ENCODE results near the gene PAFAH2. TPM values are rescaled to one million over a fixed set of nuclear protein-coding genes. Genes with fewer than 3 reads are reported as not detected.

The PAFAH2 gene
- total RNA-seq, 6 donors from 2014 or later = 12.6 to 20.1 (median 15.1) TPM

DNA sequence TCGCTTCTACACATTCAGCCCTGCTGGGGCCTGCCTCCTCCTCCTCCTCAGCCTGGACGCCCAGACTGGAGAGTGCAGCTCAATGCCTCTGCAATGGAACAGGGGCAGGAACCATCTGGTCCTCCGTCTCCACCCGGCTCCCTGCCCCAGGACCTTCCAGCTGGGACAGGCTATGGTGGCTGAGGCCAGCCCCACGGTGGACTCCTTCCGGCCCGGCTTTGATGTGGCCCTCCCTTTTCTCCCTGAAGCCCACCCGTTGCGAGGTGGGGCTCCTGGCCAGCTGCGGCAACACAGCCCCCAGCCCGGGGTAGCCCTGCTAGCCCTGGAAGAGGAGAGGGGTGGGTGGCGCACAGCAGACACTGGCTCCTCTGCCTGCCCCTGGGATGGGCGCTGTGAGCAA, 25.1 kb upstream of the PAFAH2 start:
- WGBS, 2 donors = 96% methylated on average over 5 of the region's 13 CpGs; no CpG with 5 or more reads in 1 of the 2 donors
- H3K4me1 ChIP-seq = no peaks in the 10 kb centered on the region
- ATAC-seq (ENCODE audit: low FRiP score in 2 of 2) (no peak), DNase-seq (peak in 1 of 2 donors; percentile 70)
- no peak overlapping the region for H3K4me3 ChIP-seq
- TF ChIP-seq EP300 (IDR thresholded peaks at IDR 0.05) (no peak), POLR2AphosphoS5 (IDR thresholded peaks at IDR 0.05) (no peak), CTCF (IDR thresholded peaks at IDR 0.05) (no peak), POLR2A (IDR thresholded peaks at IDR 0.05) (no peak)
- H3K9me3 ChIP-seq = no peaks in the 10 kb centered on the region
- H3K36me3 ChIP-seq = no peaks in the 10 kb centered on the region
- no peaks in the 10 kb centered on the region for H3K27me3 ChIP-seq
- H3K27ac ChIP-seq = no peak overlapping the region

GRCh38 chr1:26022404-26022779, 24.5 kb upstream of the PAFAH2 start:
- Histone ChIP-seq H3K4me3 (no peak overlapping the region), H3K27ac (no peak overlapping the region), H3K4me1 (peaks cover 0 to under 1% (median 0%) of the 10 kb centered on the region in 4 donors), H3K27me3 (no peaks in the 10 kb centered on the region), H3K36me3 (no peaks in the 10 kb centered on the region), H3K9me3 (no peaks in the 10 kb centered on the region)
- ATAC-seq (ENCODE audit: low FRiP score in 2 of 2) (peak in 1 of 2 donors; percentile 3), DNase-seq (peak in 1 of 2 donors; percentile 58)
- 93% methylated on average over 7 of the region's 8 CpGs; no CpG with 5 or more reads in 1 of the 2 donors for WGBS, 2 donors
- no peak for TF ChIP-seq POLR2A (IDR thresholded peaks at IDR 0.05)
- no peak for TF ChIP-seq CTCF (IDR thresholded peaks at IDR 0.05)
- TF ChIP-seq POLR2AphosphoS5 (IDR thresholded peaks at IDR 0.05) = no peak
- no peak for TF ChIP-seq EP300 (IDR thresholded peaks at IDR 0.05)

DNA sequence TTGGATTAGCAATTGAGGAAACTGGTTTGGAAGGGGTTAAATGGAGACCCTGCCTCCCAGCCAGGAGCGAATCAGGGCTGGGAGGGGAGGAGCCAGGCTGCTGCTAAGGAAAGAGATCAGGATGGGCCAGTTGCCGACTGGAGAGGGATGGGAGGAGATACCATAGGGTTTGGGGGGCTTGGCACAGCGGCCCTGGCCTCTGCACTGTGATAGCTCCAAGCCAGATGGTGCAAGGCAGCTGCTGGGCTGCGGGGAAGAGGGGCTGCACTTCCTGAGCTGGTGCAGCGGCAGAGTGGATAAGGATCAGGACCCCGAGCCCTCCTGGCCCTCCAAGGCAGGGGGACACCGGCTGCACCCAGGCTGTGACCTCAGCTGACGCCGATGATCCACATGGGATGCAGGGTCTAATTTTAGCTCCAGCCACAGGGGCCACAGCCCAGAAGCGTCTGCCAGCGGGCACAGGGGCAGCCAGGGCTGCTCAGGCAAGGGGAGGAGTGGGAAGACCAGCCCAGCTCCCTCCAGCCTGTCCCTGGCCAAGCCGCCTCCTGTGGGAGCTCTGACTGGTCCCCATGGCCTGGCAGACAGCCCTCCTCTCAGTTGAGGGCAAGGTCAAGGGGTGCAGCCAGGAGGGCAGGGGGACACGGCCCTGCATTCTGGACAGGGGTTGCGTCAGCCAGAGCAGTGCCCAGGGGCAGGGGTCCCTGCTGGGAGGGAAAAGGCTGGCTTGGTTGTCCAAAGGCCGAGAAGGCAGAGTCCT, 24.0 kb upstream of the PAFAH2 start, which contains the start of gene EXTL1:
Gene EXTL1 (plus strand): TSS at position 129 of the 757 bp plus-strand sequence. CDS start 872 bp downstream, outside the sequence.
- no peaks in the 10 kb centered on the region for H3K9me3 ChIP-seq
- H3K36me3 ChIP-seq = no peaks in the 10 kb centered on the region
- DNase-seq (peak in 1 of 2 donors; percentile 80), ATAC-seq (ENCODE audit: low FRiP score in 2 of 2) (peak; percentile 8 to 58)
- WGBS, 2 donors = 25 to 49% methylated on average over 6 to 15 of the region's 15 CpGs
- H3K4me1 ChIP-seq = peaks cover 0 to 7% (median 5%) of the 10 kb centered on the region in 4 donors
- TF ChIP-seq CTCF (IDR thresholded peaks at IDR 0.05) (no peak), POLR2A (IDR thresholded peaks at IDR 0.05) (no peak), POLR2AphosphoS5 (IDR thresholded peaks at IDR 0.05) (no peak), EP300 (IDR thresholded peaks at IDR 0.05) (no peak)
- H3K4me3 ChIP-seq = peak within 1 kb of the TSS in 3 of 4 donors; percentile 7 to 24 (median 17)
- H3K27me3 ChIP-seq = no peaks in the 10 kb centered on the region
- peak within 1 kb of the TSS in 1 of 4 donors; percentile 32 for H3K27ac ChIP-seq

- DNase-seq (no peak), ATAC-seq (ENCODE audit: low FRiP score in 2 of 2) (no peak)
- Histone ChIP-seq H3K27me3 (no peaks in the 10 kb centered on the region), H3K36me3 (no peaks in the 10 kb centered on the region), H3K4me1 (peaks cover 2 to 13% (median 12%) of the 10 kb centered on the region in 4 donors), H3K27ac (no peak overlapping the region), H3K9me3 (no peaks in the 10 kb centered on the region), H3K4me3 (no peak overlapping the region)
- 73% methylated on average over 6 of the region's 6 CpGs for WGBS, 2 donors
- TF ChIP-seq POLR2AphosphoS5 (IDR thresholded peaks at IDR 0.05) (no peak), EP300 (IDR thresholded peaks at IDR 0.05) (no peak), POLR2A (IDR thresholded peaks at IDR 0.05) (no peak), CTCF (IDR thresholded peaks at IDR 0.05) (no peak)
Observed at GRCh38 chr1:26020941-26021646, 23.2 kb upstream of the PAFAH2 start.

Measured in upper lobe of left lung (tissue), 6 donors.